Tibial artery (tissue), 4 donors: ENCODE measurements around the gene NDUFA11.
"Not testable (repeated sequence)": the region's sequence is repeated elsewhere in the genome, so short reads cannot be mapped to it uniquely, and the experiment has no call there.

Experiments used
- DNase-seq, 2 donors: peaks; one replicate each; pipeline ENCODE4 v3.0.0-alpha.2; 2019
- H3K27ac ChIP-seq, 2 donors: fragments of 200-600 bp; sonication (generic) in 1 of 2; 1 replicate in 1 of 2; 2 replicates in 1 of 2; pipeline ENCODE4 v1.5.1; 2018 to 2019; ENCODE audit warnings: mild to moderate bottlenecking in 1 of 2
- H3K27me3 ChIP-seq, 2 donors: fragments of 200-600 bp; sonication (generic) in 1 of 2; one replicate each; pipeline versions ENCODE4 v1.5.1 to v1.6.0; 2016 to 2019
- H3K36me3 ChIP-seq, 3 donors: fragments of 200-600 bp; sonication (generic) in 2 of 3; one replicate each; pipeline ENCODE4 v1.5.1; 2016 to 2019; ENCODE audit warnings: mild to moderate bottlenecking in 2 of 3
- H3K4me1 ChIP-seq, 4 donors: fragments of 200-600 bp; sonication (generic) in 2 of 4; 1 replicate in 3 of 4; 2 replicates in 1 of 4; pipeline ENCODE4 v1.5.1; 2016 to 2019
- H3K4me3 ChIP-seq, 2 donors: fragments of 200-600 bp; sonication (generic) in 1 of 2; 1 replicate in 1 of 2; 2 replicates in 1 of 2; pipeline ENCODE4 v1.5.1; 2018 to 2019; ENCODE audit warnings: mild to moderate bottlenecking in 2 of 2
- H3K9me3 ChIP-seq, 3 donors: fragments of 200-600 bp; sonication (generic) in 1 of 3; one replicate each; pipeline ENCODE4 v1.5.1; 2016 to 2019
- CTCF ChIP-seq, 2 experiments: fragments of 200-600 bp in 1 of 2; fragments of 450-650 bp in 1 of 2; IDR thresholded peaks; one replicate each; pipeline ENCODE4 v1.5.1; 2017 to 2019; ENCODE audit warnings: antibody characterized with exemption in 2 of 2, mild to moderate bottlenecking in 1 of 2, moderate library complexity in 1 of 2
- intact Hi-C: fragments of 100-400 bp; cut with DNase I; formaldehyde crosslinking; loops from one replicate; pipeline ENCODE4 v1.15.0; 2023; ENCODE audit warnings: low total_unique reads

Gene NDUFA11

DNA sequence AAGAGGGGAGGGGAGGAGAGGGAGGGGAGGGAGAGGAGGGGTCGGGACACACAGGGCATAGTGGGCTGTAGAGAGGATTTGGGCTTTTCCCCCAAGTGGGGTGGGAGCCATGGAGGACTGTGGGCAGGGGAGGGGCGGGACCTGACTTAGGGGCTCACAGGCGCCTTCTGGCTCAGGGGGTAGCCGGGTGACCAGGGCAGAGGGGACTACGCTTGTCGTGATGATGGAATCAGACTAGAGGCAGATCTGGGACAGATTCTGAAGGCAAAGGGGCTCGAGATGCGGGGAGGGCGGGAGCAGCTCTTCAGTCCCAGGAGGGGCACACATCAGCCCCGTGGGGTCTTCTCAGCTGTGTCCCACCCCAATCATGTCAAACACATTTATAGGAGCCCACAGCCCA, 13.5 kb downstream of the NDUFA11 start:
- intact Hi-C loops: no loop called here
- Histone ChIP-seq H3K27me3 (peaks cover 0 to 50% of the 10 kb centered on the region in 2 donors), H3K4me1 (peaks cover 0 to 28% (median 21%) of the 10 kb centered on the region in 4 donors), H3K9me3 (no peaks in the 10 kb centered on the region), H3K36me3 (peaks cover 0 to 8% (median 3%) of the 10 kb centered on the region in 3 donors), H3K27ac (no peak overlapping the region), H3K4me3 (no peak overlapping the region)
- TF ChIP-seq CTCF (IDR thresholded peaks at IDR 0.05): no peak
- no peak for DNase-seq

DNA sequence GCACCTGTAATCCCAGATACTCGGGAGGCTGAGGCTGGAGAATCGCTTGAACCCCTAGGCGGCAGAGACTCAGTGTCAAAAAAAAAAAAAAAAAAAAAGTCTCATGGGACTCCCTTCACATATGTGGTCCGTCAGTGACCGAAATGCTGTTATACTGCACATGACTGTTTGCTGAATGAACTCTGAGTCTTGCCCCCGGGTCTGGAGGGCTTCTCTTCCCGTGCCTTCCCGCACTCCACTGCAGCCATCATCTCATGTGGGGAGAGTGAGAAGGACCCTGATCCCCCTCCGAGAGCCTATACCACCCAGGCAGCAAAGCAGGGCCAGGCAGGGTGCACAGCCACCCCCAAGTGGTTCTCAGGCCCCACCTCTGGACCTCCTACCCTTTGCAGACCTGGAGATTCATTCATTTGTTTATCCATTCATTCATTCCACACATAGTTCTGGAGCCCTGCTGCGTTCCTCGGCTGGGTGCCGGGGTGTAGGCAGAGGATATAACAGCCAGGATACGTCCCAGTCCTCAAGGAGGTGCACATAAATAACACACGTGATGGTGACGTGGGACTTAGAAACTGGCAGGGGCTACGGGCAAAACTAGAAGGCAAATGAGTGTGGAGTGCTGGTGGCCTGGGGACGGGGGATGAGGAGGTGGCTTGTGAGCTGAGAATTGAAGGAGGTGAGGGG, 14.2 kb downstream of the NDUFA11 start:
- Histone ChIP-seq H3K36me3 (peaks cover 0 to 2% (median 0%) of the 10 kb centered on the region in 3 donors), H3K9me3 (no peaks in the 10 kb centered on the region), H3K27ac (no peak overlapping the region), H3K4me3 (no peak overlapping the region), H3K4me1 (peaks cover 0 to 21% (median 14%) of the 10 kb centered on the region in 4 donors), H3K27me3 (peaks cover 0 to 50% of the 10 kb centered on the region in 2 donors)
- no peak for TF ChIP-seq CTCF (IDR thresholded peaks at IDR 0.05)
- intact Hi-C loops: no loop called here
- no peak for DNase-seq

DNA sequence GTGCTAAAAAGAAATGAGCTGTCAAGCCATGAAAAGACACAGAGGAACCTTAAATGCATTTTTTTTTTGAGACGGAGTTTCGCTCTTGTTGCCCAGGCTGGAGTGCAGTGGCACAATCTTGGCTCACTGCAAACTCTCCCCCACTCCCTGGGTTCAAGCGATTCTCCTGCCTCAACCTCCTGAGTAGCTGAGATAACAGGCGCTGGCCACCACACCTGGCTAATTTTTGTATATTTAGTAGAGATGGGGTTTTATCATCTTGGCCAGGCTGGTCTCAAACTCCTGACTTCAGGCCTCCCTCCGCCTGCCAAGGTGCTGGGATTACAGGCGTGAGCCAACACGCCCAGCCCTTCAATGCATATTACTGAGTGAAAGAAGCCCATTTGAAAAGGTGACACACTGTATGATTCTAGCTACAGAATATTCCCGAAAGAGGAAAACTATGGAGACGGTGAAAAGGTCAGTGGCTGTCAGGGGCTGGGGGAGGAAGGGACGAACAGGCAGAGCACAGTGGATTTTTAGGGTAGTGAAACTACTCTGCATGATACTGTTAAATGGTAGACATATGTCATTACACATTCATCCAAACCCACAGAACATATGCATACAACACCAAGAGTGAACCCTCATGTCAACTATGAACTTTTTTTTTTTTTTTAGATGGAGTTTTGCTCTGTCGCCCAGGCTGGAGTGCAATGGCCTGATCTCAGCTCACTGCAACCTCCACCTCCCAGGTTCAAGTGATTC, 19.4 kb downstream of the NDUFA11 start:
- DNase-seq, intact Hi-C loops, H3K27ac ChIP-seq, H3K36me3 ChIP-seq, H3K4me3 ChIP-seq, H3K9me3 ChIP-seq: not testable (repeated sequence)
- Histone ChIP-seq H3K4me1 (peaks cover 0 to 12% (median 11%) of the 10 kb centered on the region in 4 donors), H3K27me3 (peaks cover 0 to 42% of the 10 kb centered on the region in 2 donors)

DNA sequence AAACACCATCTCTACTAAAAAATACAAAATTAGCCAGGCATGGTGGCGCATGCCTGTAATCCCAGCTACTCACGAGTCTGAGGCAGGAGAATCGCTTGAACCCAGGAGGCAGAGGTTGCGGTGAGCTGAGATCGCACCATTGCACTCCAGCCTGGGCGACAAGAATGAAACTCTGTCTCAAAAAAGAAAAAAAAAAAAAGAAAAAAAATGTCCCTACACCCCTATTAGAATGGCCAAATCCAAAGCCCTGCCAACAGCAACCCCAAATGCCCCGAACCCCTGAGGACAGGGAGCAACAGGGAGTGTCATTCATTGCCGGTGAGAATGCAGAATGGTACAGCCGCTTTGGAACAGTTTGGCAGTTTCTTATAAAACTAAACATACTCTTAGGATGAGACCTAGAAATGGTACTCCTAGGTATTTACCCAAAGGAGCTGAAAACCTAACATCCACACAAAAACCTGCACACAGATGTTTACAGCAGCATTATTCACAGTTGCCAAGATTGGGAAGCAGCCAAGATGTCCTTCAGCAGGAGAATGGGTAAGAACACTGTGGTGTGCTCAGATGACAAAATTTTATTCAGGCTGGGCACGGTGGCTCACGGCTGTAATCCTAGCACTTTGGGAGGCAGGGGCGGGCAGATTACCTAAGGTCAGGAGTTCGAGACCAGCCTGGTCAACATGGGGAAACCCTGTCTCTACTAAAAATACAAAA, 20.3 kb downstream of the NDUFA11 start:
- H3K9me3 ChIP-seq, H3K4me3 ChIP-seq, H3K36me3 ChIP-seq, DNase-seq, intact Hi-C loops, H3K27ac ChIP-seq: not testable (repeated sequence)
- Histone ChIP-seq H3K27me3 (peaks cover 0 to 50% of the 10 kb centered on the region in 2 donors), H3K4me1 (peaks cover 0 to 12% (median 11%) of the 10 kb centered on the region in 4 donors)

GRCh38 chr19:5882421-5882968, 21.1 kb downstream of the NDUFA11 start:
- peaks cover 0 to 12% (median 11%) of the 10 kb centered on the region in 4 donors for H3K4me1 ChIP-seq
- no peak for DNase-seq
- no peak overlapping the region for H3K4me3 ChIP-seq
- no peaks in the 10 kb centered on the region for H3K36me3 ChIP-seq
- no peaks in the 10 kb centered on the region for H3K9me3 ChIP-seq
- intact Hi-C loops: no loop called here
- no peak for TF ChIP-seq CTCF (IDR thresholded peaks at IDR 0.05)
- peaks cover 3 to 58% of the 10 kb centered on the region in 2 donors for H3K27me3 ChIP-seq
- no peak overlapping the region for H3K27ac ChIP-seq

- intact Hi-C loops: no loop called here
- peaks cover 3 to 61% of the 10 kb centered on the region in 2 donors for H3K27me3 ChIP-seq
- no peaks in the 10 kb centered on the region for H3K9me3 ChIP-seq
- H3K27ac ChIP-seq: no peak overlapping the region
- no peak for TF ChIP-seq CTCF (IDR thresholded peaks at IDR 0.05)
- no peaks in the 10 kb centered on the region for H3K36me3 ChIP-seq
- no peak for DNase-seq
- H3K4me3 ChIP-seq: no peak overlapping the region
- peaks cover 0 to 12% (median 11%) of the 10 kb centered on the region in 4 donors for H3K4me1 ChIP-seq
Observed at GRCh38 chr19:5881543-5882299, 21.9 kb downstream of the NDUFA11 start.
